GM12872 (cell line): ENCODE results near the gene CSPG4.

ENCODE experiments used
- CTCF ChIP-seq: IDR thresholded peaks from 3 replicates; pipeline ENCODE4 v1.5.1; 2011; ENCODE audit warnings: low read depth, mild to moderate bottlenecking, low read length, moderate library complexity; ENCODE audit not compliant: insufficient read depth

Gene CSPG4

GRCh38 chr15:75696311-75696720 is 16.3 kb downstream of the CSPG4 start:
- TF ChIP-seq CTCF, result no peak

- TF ChIP-seq CTCF, result no peak
These were observed 16.9 kb downstream of the CSPG4 start for GRCh38 chr15:75695634-75696310.

GRCh38 chr15:75695220-75695619 is 17.4 kb downstream of the CSPG4 start:
- TF ChIP-seq CTCF, result no peak

GRCh38 chr15:75694241-75695182 is 18.1 kb downstream of the CSPG4 start:
- peak; percentile 62 for TF ChIP-seq CTCF

- no peak for TF ChIP-seq CTCF
These were observed 19.0 kb downstream of the CSPG4 start for GRCh38 chr15:75693501-75694240.

GRCh38 chr15:75688831-75689230 is 23.8 kb downstream of the CSPG4 start:
- TF ChIP-seq CTCF, result no peak

- no peak for TF ChIP-seq CTCF
These were observed 24.4 kb downstream of the CSPG4 start for GRCh38 chr15:75688278-75688557.
